Neuronal stem cell (in vitro differentiated cells): ENCODE results near the gene COLEC11.
A peak's percentile ranks its signal among the peaks of the same experiment; 100 is the strongest.

Experiments used
- DNase-seq: peaks from one replicate; pipeline ENCODE4 v3.0.0-alpha.2; 2013; ENCODE audit warnings: low spot score
- H2AFZ ChIP-seq: one replicate; pipeline ENCODE4 v1.6.1; 2013; ENCODE audit warnings: mild to moderate bottlenecking, low read length, inconsistent platforms
- H2AK5ac ChIP-seq: 2 replicates; pipeline ENCODE4 v1.6.1; 2013; ENCODE audit warnings: low read depth, mild to moderate bottlenecking, inconsistent platforms, low read length, moderate library complexity, mixed read lengths
- H2BK120ac ChIP-seq: 2 replicates; pipeline ENCODE4 v1.6.1; 2013; ENCODE audit warnings: low read depth, mild to moderate bottlenecking, inconsistent platforms, low read length, moderate library complexity, mixed read lengths
- H2BK12ac ChIP-seq: one replicate; pipeline ENCODE4 v1.6.1; 2013; ENCODE audit warnings: low read length, inconsistent platforms
- H2BK15ac ChIP-seq: 2 replicates; pipeline ENCODE4 v1.6.1; 2013; ENCODE audit warnings: mild to moderate bottlenecking, low read length, inconsistent platforms, mixed read lengths
- H2BK5ac ChIP-seq: one replicate; pipeline ENCODE4 v1.6.1; 2013; ENCODE audit warnings: inconsistent platforms, mild to moderate bottlenecking, low read length, moderate library complexity
- H3K14ac ChIP-seq: one replicate; pipeline ENCODE4 v1.6.1; 2013; ENCODE audit warnings: low read length, inconsistent platforms
- H3K18ac ChIP-seq: 2 replicates; pipeline ENCODE4 v1.6.1; 2013; ENCODE audit warnings: low read length, inconsistent platforms
- H3K23ac ChIP-seq: 2 replicates; pipeline ENCODE4 v1.6.1; 2013; ENCODE audit warnings: low read depth, mild to moderate bottlenecking, mixed read lengths, low read length, inconsistent platforms; ENCODE audit not compliant: poor library complexity
- H3K27ac ChIP-seq: replicated peaks from 3 replicates; pipeline ENCODE4 v1.5.1; 2013; ENCODE audit warnings: low read length, inconsistent platforms
- H3K27me3 ChIP-seq, 3 experiments: 2 replicates each; pipeline ENCODE4 v1.6.1; 2013; ENCODE audit warnings: low read length in 3 of 3, mild to moderate bottlenecking in 2 of 3, inconsistent platforms in 1 of 3, low read depth in 1 of 3, mixed read lengths in 1 of 3, moderate library complexity in 1 of 3; ENCODE audit not compliant: control insufficient read depth in 3 of 3, insufficient read depth in 3 of 3
- H3K36me3 ChIP-seq, 2 donors: replicated peaks in 1 of 2; 2 replicates each; pipeline ENCODE4 v1.6.1; 2013; ENCODE audit warnings: low read length in 2 of 2; ENCODE audit not compliant: control insufficient read depth in 2 of 2, insufficient read depth in 2 of 2
- H3K4ac ChIP-seq: 2 replicates; pipeline ENCODE4 v1.6.1; 2013; ENCODE audit warnings: inconsistent platforms, mild to moderate bottlenecking, low read length, moderate library complexity
- H3K4me1 ChIP-seq, 2 donors: 1 replicate in 1 of 2; 2 replicates in 1 of 2; pipeline ENCODE4 v1.6.1; 2013; ENCODE audit warnings: low read length in 2 of 2, low read depth in 1 of 2; ENCODE audit not compliant: control insufficient read depth in 2 of 2, insufficient read depth in 1 of 2
- H3K4me2 ChIP-seq: one replicate; pipeline ENCODE4 v1.6.1; 2013; ENCODE audit warnings: mild to moderate bottlenecking, low read length, inconsistent platforms; ENCODE audit not compliant: insufficient read depth, poor library complexity, severe bottlenecking
- H3K4me3 ChIP-seq, 2 donors: 2 replicates each; pipeline ENCODE4 v1.5.1; 2013; ENCODE audit warnings: low read length in 2 of 2, mild to moderate bottlenecking in 2 of 2, inconsistent platforms in 1 of 2, moderate library complexity in 1 of 2
- H3K79me1 ChIP-seq: one replicate; pipeline ENCODE4 v1.6.1; 2013; ENCODE audit warnings: low read depth, mild to moderate bottlenecking, inconsistent platforms, low read length, moderate library complexity
- H3K9ac ChIP-seq: one replicate; pipeline ENCODE4 v1.6.1; 2013; ENCODE audit warnings: mild to moderate bottlenecking, low read depth, low read length, inconsistent platforms; ENCODE audit not compliant: poor library complexity
- H3K9me3 ChIP-seq, 2 donors: replicated peaks in 1 of 2; 2 replicates each; pipeline versions ENCODE3 to v1.6.1; 2013; ENCODE audit warnings: low read length in 2 of 2, mild to moderate bottlenecking in 2 of 2, inconsistent platforms in 1 of 2, low read depth in 1 of 2, mixed read lengths in 1 of 2, moderate library complexity in 1 of 2; ENCODE audit not compliant: control insufficient read depth in 2 of 2, insufficient read depth in 1 of 2
- H4K8ac ChIP-seq: one replicate; pipeline ENCODE4 v1.6.1; 2013; ENCODE audit warnings: low read depth, mild to moderate bottlenecking, inconsistent platforms, low read length, moderate library complexity
- H4K91ac ChIP-seq: one replicate; pipeline ENCODE4 v1.6.1; 2013; ENCODE audit warnings: low read length, low read depth, mild to moderate bottlenecking, inconsistent platforms; ENCODE audit not compliant: poor library complexity
- WGBS, 2 donors: extraction: QIAGEN DNeasy Blood & Tissue Kit; methylation state at CpG; one replicate each; pipeline ENCODE4 v1.1.7; 2013; ENCODE audit warnings: missing lambda C conversion rate in 2 of 2, mixed read lengths in 1 of 2; ENCODE audit not compliant: insufficient read length in 2 of 2, insufficient replicate concordance in 1 of 2; ENCODE audit errors: extremely low coverage in 2 of 2; 5-methylcytosine and 5-hydroxymethylcytosine counted together

COLEC11 gene

GRCh38 chr2:3641181-3641580, 46.3 kb downstream of the COLEC11 start:
- Histone ChIP-seq H4K91ac (no peak overlapping the region), H3K14ac (no peak overlapping the region), H3K18ac (no peak overlapping the region), H4K8ac (peak overlapping the region; percentile 23), H3K9ac (no peak overlapping the region), H2AFZ (no peak overlapping the region), H3K23ac (no peak overlapping the region), H3K4me2 (no peak overlapping the region), H2BK120ac (no peak overlapping the region), H2BK5ac (no peak overlapping the region), H3K27me3 (peaks cover 0 to 3% (median 0%) of the 10 kb centered on the region in 3 experiments), H3K4me3 (no peak overlapping the region), H3K79me1 (peaks cover 1% of the 10 kb centered on the region), H3K4me1 (no peaks in the 10 kb centered on the region), H3K36me3 (no peaks in the 10 kb centered on the region), H3K9me3 (no peaks in the 10 kb centered on the region), H2BK12ac (no peak overlapping the region), H2BK15ac (no peak overlapping the region), H3K4ac (no peak overlapping the region), H3K27ac (no peak overlapping the region), H2AK5ac (no peak overlapping the region)
- DNase-seq, result no peak
- WGBS, 2 donors, result no CpG with 5 or more reads among the region's 13 CpGs

- no peak overlapping the region for H3K4me3 ChIP-seq
- no peak overlapping the region for H3K4ac ChIP-seq
- no peak overlapping the region for H2AK5ac ChIP-seq
- H4K91ac ChIP-seq, result no peak overlapping the region
- no peak overlapping the region for H3K14ac ChIP-seq
- no peak for DNase-seq
- H4K8ac ChIP-seq, result peak overlapping the region; percentile 52
- H3K9ac ChIP-seq, result no peak overlapping the region
- no peaks in the 10 kb centered on the region for H3K4me1 ChIP-seq
- H3K9me3 ChIP-seq, result no peaks in the 10 kb centered on the region
- peak overlapping the region; percentile 42 for H2AFZ ChIP-seq
- H3K23ac ChIP-seq, result peak overlapping the region; percentile 12
- H3K4me2 ChIP-seq, result no peak overlapping the region
- peaks cover 0 to 3% (median 0%) of the 10 kb centered on the region in 3 experiments for H3K27me3 ChIP-seq
- no peak overlapping the region for H2BK5ac ChIP-seq
- H3K18ac ChIP-seq, result peak overlapping the region; percentile 31
- no peak overlapping the region for H2BK15ac ChIP-seq
- WGBS, 2 donors, result no CpG with 5 or more reads among the region's 26 CpGs
- H3K27ac ChIP-seq, result no peak overlapping the region
- no peak overlapping the region for H2BK120ac ChIP-seq
- H3K79me1 ChIP-seq, result peaks cover 1% of the 10 kb centered on the region
- H2BK12ac ChIP-seq, result no peak overlapping the region
- H3K36me3 ChIP-seq, result no peaks in the 10 kb centered on the region
These were observed 47.0 kb downstream of the COLEC11 start for GRCh38 chr2:3641841-3642421.

GRCh38 chr2:3642521-3643215, 47.8 kb downstream of the COLEC11 start:
- Histone ChIP-seq H4K8ac (peak overlapping the region; percentile 19), H2BK12ac (no peak overlapping the region), H3K4me2 (no peak overlapping the region), H2AFZ (peak overlapping the region; percentile 42), H3K4ac (no peak overlapping the region), H2BK120ac (no peak overlapping the region), H3K9me3 (no peaks in the 10 kb centered on the region), H3K14ac (no peak overlapping the region), H2AK5ac (peak overlapping the region; percentile 95), H3K27ac (no peak overlapping the region), H3K79me1 (peaks cover 1% of the 10 kb centered on the region), H2BK5ac (no peak overlapping the region), H3K23ac (peak overlapping the region; percentile 83), H3K4me1 (no peaks in the 10 kb centered on the region), H2BK15ac (peak overlapping the region; percentile 55), H3K9ac (peak overlapping the region; percentile 36), H3K36me3 (no peaks in the 10 kb centered on the region), H3K18ac (peak overlapping the region; percentile 59), H3K4me3 (no peak overlapping the region), H3K27me3 (no peaks in the 10 kb centered on the region), H4K91ac (no peak overlapping the region)
- no CpG with 5 or more reads among the region's 18 CpGs for WGBS, 2 donors
- DNase-seq, result no peak

GRCh38 chr2:3643371-3644245, 48.7 kb downstream of the COLEC11 start:
- H3K27ac ChIP-seq, result no peak overlapping the region
- H3K27me3 ChIP-seq, result no peaks in the 10 kb centered on the region
- H3K4me2 ChIP-seq, result no peak overlapping the region
- peak overlapping the region in 1 of 2 donors; percentile 57 for H3K4me3 ChIP-seq
- no peak overlapping the region for H3K4ac ChIP-seq
- H3K14ac ChIP-seq, result no peak overlapping the region
- H4K8ac ChIP-seq, result peak overlapping the region; percentile 48
- H3K23ac ChIP-seq, result peak overlapping the region; percentile 62
- peak overlapping the region; percentile 44 for H3K18ac ChIP-seq
- no peak overlapping the region for H2BK5ac ChIP-seq
- peak overlapping the region; percentile 22 for H4K91ac ChIP-seq
- WGBS, 2 donors, result no CpG with 5 or more reads among the region's 48 CpGs
- peak overlapping the region; percentile 35 for H2AFZ ChIP-seq
- H2AK5ac ChIP-seq, result peak overlapping the region; percentile 82
- no peaks in the 10 kb centered on the region for H3K4me1 ChIP-seq
- H2BK120ac ChIP-seq, result peak overlapping the region; percentile 24
- H3K36me3 ChIP-seq, result no peaks in the 10 kb centered on the region
- H3K79me1 ChIP-seq, result peaks cover 1% of the 10 kb centered on the region
- H2BK12ac ChIP-seq, result no peak overlapping the region
- peak overlapping the region; percentile 35 for H3K9ac ChIP-seq
- no peaks in the 10 kb centered on the region for H3K9me3 ChIP-seq
- DNase-seq, result no peak
- H2BK15ac ChIP-seq, result peak overlapping the region; percentile 62
